K562 (cell line): ENCODE data around the gene TENT4B. TPM values are rescaled to one million over a fixed set of nuclear protein-coding genes. Genes with fewer than 3 reads are reported as not detected.
A peak's percentile ranks its signal among the peaks of the same experiment; 100 is the strongest.

ENCODE experiments used
- ATAC-seq: fragments of 200-7000 bp; cut with Tn5 transposase; 3 replicates; pipeline ENCODE4 v1.9.1; 2020; ENCODE audit warnings: moderate library complexity
- BruUV-seq: library from RNA; stranded (reverse); fragments of 400-500 nt; replicated peaks from 2 replicates; lab custom pipeline; 2021; lab: Mats Ljungman, UMichigan
- CTCF ChIA-PET: fragments of 300-600 bp; formaldehyde crosslinking; extraction: SDS; loops from one replicate; lab custom pipeline; 2021; ENCODE audit warnings: low intra/inter-chr PET ratio; lab: Yijun Ruan, JAX
- POLR2A ChIA-PET: fragments of 300-600, 350-650 bp; sonication (Branson Sonifier 250); formaldehyde crosslinking; extraction: SDS; loops from one replicate; lab custom pipeline; 2021; ENCODE audit warnings: antibody characterized with exemption, inconsistent platforms; lab: Yijun Ruan, JAX
- DNase-seq, 4 experiments: peaks; one replicate each; pipeline versions ENCODE4 v3.0.0 to v3.0.0-alpha.2; 2011 to 2018; ENCODE audit warnings: low spot score in 3 of 4, mixed read lengths in 3 of 4; ENCODE audit errors: extremely low read depth in 1 of 4
- FAIRE-seq: peaks from 2 replicates; lab custom pipeline; 2011; peaks lifted over from hg19 to GRCh38; lab: Jason Lieb, UNC
- H2AFZ ChIP-seq: 2 replicates; pipeline ENCODE4 v1.6.0; 2011; ENCODE audit warnings: low read depth, low read length, control low read depth, inconsistent platforms
- H3K27ac ChIP-seq: fragments of 200-600 bp; 3 replicates; pipeline ENCODE4 v1.8.0; 2011; ENCODE audit warnings: low read depth, mild to moderate bottlenecking, control low read depth, inconsistent platforms, low read length, moderate library complexity, mixed read lengths; ENCODE audit errors: extremely low read depth
- H3K27me3 ChIP-seq, 2 experiments: fragments of 300-600 bp in 1 of 2; 2 replicates in 1 of 2; 3 replicates in 1 of 2; pipeline versions ENCODE4 v1.6.0 to v1.8.0; 2011; ENCODE audit warnings: inconsistent platforms in 2 of 2, low read length in 2 of 2, mild to moderate bottlenecking in 1 of 2, mixed read lengths in 1 of 2, moderate library complexity in 1 of 2; ENCODE audit not compliant: control insufficient read depth in 2 of 2, insufficient read depth in 2 of 2
- H3K36me3 ChIP-seq: fragments of 300-600 bp; 3 replicates; pipeline ENCODE4 v1.8.0; 2011; ENCODE audit warnings: mild to moderate bottlenecking, low read length, inconsistent platforms; ENCODE audit not compliant: control insufficient read depth, insufficient read depth
- H3K4me1 ChIP-seq, 2 experiments: fragments of 200-600 bp in 1 of 2; replicated peaks in 1 of 2; 2 replicates in 1 of 2; 3 replicates in 1 of 2; pipeline versions ENCODE4 v1.5.1 to v1.8.0; 2011; ENCODE audit warnings: inconsistent platforms in 2 of 2, low read length in 2 of 2, mild to moderate bottlenecking in 1 of 2, mixed read lengths in 1 of 2, moderate library complexity in 1 of 2; ENCODE audit not compliant: control insufficient read depth in 2 of 2, insufficient read depth in 2 of 2
- H3K4me2 ChIP-seq: 2 replicates; pipeline ENCODE4 v1.6.1; 2011; ENCODE audit warnings: low read length, control low read depth, inconsistent platforms, mixed read lengths; ENCODE audit not compliant: insufficient read depth
- H3K4me3 ChIP-seq: fragments of 200-600 bp; sonication (generic), shearing (Covaris generic); 2 replicates; pipeline ENCODE4 v1.5.1; 2016; ENCODE audit warnings: control low read depth, inconsistent platforms
- H3K79me2 ChIP-seq: fragments of 200-600 bp; 3 replicates; pipeline ENCODE4 v1.8.0; 2011; ENCODE audit warnings: low read length, inconsistent platforms; ENCODE audit not compliant: control insufficient read depth, insufficient read depth
- H3K9ac ChIP-seq, 2 experiments: 2 replicates each; pipeline versions ENCODE4 v1.6.0 to v1.6.1; 2011; ENCODE audit warnings: low read depth in 2 of 2, low read length in 2 of 2, control low read depth in 1 of 2, inconsistent platforms in 1 of 2, mild to moderate bottlenecking in 1 of 2, mixed read lengths in 1 of 2; ENCODE audit not compliant: insufficient read depth in 1 of 2
- H3K9me1 ChIP-seq: one replicate; pipeline ENCODE4 v1.6.0; 2011; ENCODE audit warnings: inconsistent platforms, mild to moderate bottlenecking, low read length, moderate library complexity; ENCODE audit not compliant: control insufficient read depth, insufficient read depth
- H3K9me3 ChIP-seq: replicated peaks from 2 replicates; pipeline ENCODE4 v1.5.1; 2011; ENCODE audit warnings: low read depth, low read length, inconsistent platforms; ENCODE audit not compliant: control insufficient read depth, insufficient read depth
- H4K20me1 ChIP-seq: replicated peaks from 2 replicates; pipeline ENCODE4 v1.6.1; 2011; ENCODE audit warnings: low read length, inconsistent platforms, mixed read lengths; ENCODE audit not compliant: control insufficient read depth, insufficient read depth
- BRCA1 ChIP-seq, 2 experiments: fragments of 450-650 bp in 1 of 2; sonication (generic) in 1 of 2; formaldehyde crosslinking in 1 of 2; IDR thresholded peaks; 2 replicates each; pipeline versions ENCODE4 v1.5.0 to v1.6.1; 2017 to 2020; ENCODE audit warnings: mild to moderate bottlenecking in 1 of 2, missing genetic modification reagents in 1 of 2
- DIDO1 ChIP-seq: fragments of 450-650 bp; IDR thresholded peaks from 2 replicates; pipeline ENCODE4 v1.6.1; 2016; ENCODE audit warnings: low read depth, missing biosample characterization, missing genetic modification characterization
- GTF2A2 ChIP-seq: IDR thresholded peaks from 2 replicates; pipeline ENCODE4 v1.6.1; 2016; ENCODE audit warnings: mild to moderate bottlenecking, missing genetic modification characterization, missing compliant biosample characterization
- HMBOX1 ChIP-seq: sonication (generic); IDR thresholded peaks from 2 replicates; pipeline ENCODE4 v1.6.1; 2016
- IRF2 ChIP-seq: sonication (generic); formaldehyde crosslinking; IDR thresholded peaks from 2 replicates; pipeline ENCODE4 v1.8.1; 2022; ENCODE audit warnings: mild to moderate bottlenecking, missing genetic modification reagents
- MLX ChIP-seq, 2 experiments: fragments of 450-650 bp in 1 of 2; sonication (generic) in 1 of 2; formaldehyde crosslinking; conservative IDR thresholded peaks; 2 replicates each; pipeline versions ENCODE4 v1.4.0 to v1.8.1; 2020 to 2022; ENCODE audit warnings: mild to moderate bottlenecking in 1 of 2, missing genetic modification reagents in 1 of 2
- NONO ChIP-seq, 2 experiments: fragments of 200-400 bp in 1 of 2; fragments of 450-650 bp in 1 of 2; formaldehyde crosslinking in 1 of 2; IDR thresholded peaks; 2 replicates each; pipeline ENCODE4 v1.6.1; 2017; ENCODE audit warnings: low read depth in 2 of 2, mild to moderate bottlenecking in 2 of 2, moderate library complexity in 2 of 2, low read length in 1 of 2
- PURB ChIP-seq: sonication (generic); formaldehyde crosslinking; IDR thresholded peaks from 2 replicates; pipeline ENCODE4 v1.9.0; 2021; ENCODE audit warnings: low read depth, mild to moderate bottlenecking, missing genetic modification reagents
- RBM25 ChIP-seq: fragments of 200-400 bp; formaldehyde crosslinking; IDR thresholded peaks from 2 replicates; pipeline ENCODE4 v1.6.1; 2018; ENCODE audit warnings: low read length, low read depth, moderate library complexity; ENCODE audit not compliant: severe bottlenecking
- SAFB ChIP-seq: fragments of 200-400 bp; formaldehyde crosslinking; IDR thresholded peaks from 2 replicates; pipeline ENCODE4 v1.6.1; 2017; ENCODE audit warnings: low read depth, low read length, borderline replicate concordance
- ZEB2 ChIP-seq: fragments of 450-650 bp; IDR thresholded peaks from 2 replicates; pipeline ENCODE4 v1.6.1; 2016
- ZNF717 ChIP-seq: fragments of 250-450 bp; sonication (Bioruptor Pico); IDR thresholded peaks from 2 replicates; pipeline ENCODE4 v1.5.0; 2021
- WGBS: fragments of 100-300 bp; shearing (Covaris generic); methylation state at CpG from one replicate; pipeline ENCODE4 v1.1.6; 2016; ENCODE audit warnings: low coverage, mixed read lengths; ENCODE audit not compliant: insufficient coverage; ENCODE audit errors: missing lambda C conversion rate; 5-methylcytosine and 5-hydroxymethylcytosine counted together
- in situ Hi-C: fragments of 300-500 bp; cut with MboI; formaldehyde crosslinking; loops from 4 replicates; pipeline ENCODE4 v1.15.0; 2018; ENCODE audit warnings: inconsistent platforms, mixed read lengths
- intact Hi-C: fragments of 100-400 bp; cut with micrococcal nuclease; formaldehyde crosslinking; loops from 2 replicates; pipeline ENCODE4 v1.14.2; 2022
- polyA plus RNA-seq, 8 experiments: library from polyadenylated mRNA; depleted of rRNA in 4 of 8; stranded (reverse) in 5 of 8; unstranded in 3 of 8; fragments of >200 nt; fragmentation: Nextera tagmentation in 2 of 8; fragmentation: Illumina TruSeq in 1 of 8; extraction: Ambion mirVana in 2 of 8; extraction: Trizol in 1 of 8; gene quantifications; 2 replicates each; pipeline versions ENCODE4 v1.2.1 to v1.2.3, GENCODE V29; 2011 to 2014; ENCODE audit warnings: inconsistent platforms in 1 of 8, missing spikeins in 1 of 8
- total RNA-seq, 7 experiments: library from RNA; depleted of rRNA in 6 of 7; stranded (reverse); fragments of >200 nt in 6 of 7; fragmentation: Illumina TruSeq in 2 of 7; extraction: Trizol in 2 of 7; gene quantifications; 2 replicates each; pipeline versions ENCODE4 v1.2.1 to v1.2.3, GENCODE V29; 2011 to 2021; ENCODE audit warnings: low replicate concordance in 1 of 7
- TF ChIP-seq, protein P1 (sequence below): fragments of 450-650 bp; IDR thresholded peaks from 2 replicates; pipeline ENCODE4 v1.6.1; 2016; ENCODE audit warnings: low read depth

Gene TENT4B
- total and polyA plus RNA-seq, 9 of the 15 experiments (the other 6 are each of a cell fraction or from before 2014, with no cell fraction given), result 5.2 to 8.4 (median 7.0) TPM

DNA sequence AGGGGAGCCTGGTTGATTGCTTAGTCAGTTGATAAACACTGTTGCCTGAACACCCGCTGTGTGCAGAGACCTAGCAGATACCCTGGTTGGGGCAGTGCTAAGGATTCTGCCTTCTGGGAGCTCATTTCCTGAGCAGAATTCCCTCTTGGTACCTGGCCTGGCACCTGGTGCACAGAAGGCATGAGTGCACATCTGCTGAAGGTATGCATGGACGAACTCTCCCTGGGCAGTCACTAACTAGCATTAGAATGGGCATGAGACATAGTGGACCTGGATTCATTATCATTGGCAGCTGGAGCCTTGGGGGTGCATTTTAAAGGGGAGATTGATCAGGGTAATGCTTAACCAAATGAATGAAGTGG lies 126.4 kb downstream of the TENT4B start (continued):
- TF ChIP-seq MLX (CRISPR knock-in tag; conservative IDR thresholded peaks at IDR 0.05) (no peak), SAFB (no peak), GTF2A2 (tag) (no peak), BRCA1 (IDR thresholded peaks at IDR 0.05) (no peak), BRCA1 (CRISPR knock-in tag; IDR thresholded peaks at IDR 0.05) (no peak), PURB (CRISPR knock-in tag) (no peak), DIDO1 (tag) (no peak), IRF2 (no peak), ZNF717 (no peak), HMBOX1 (no peak)

GRCh38 chr16:50280932-50281331 lies 127.8 kb downstream of the TENT4B start:
- no peak for ATAC-seq
- no peak overlapping the region for H2AFZ ChIP-seq
- in situ Hi-C loops, result no loop called here
- no peaks in the 10 kb centered on the region for H3K27me3 ChIP-seq
- peaks cover 43 to 51% of the 10 kb centered on the region in 2 experiments for H3K4me1 ChIP-seq
- DNase-seq, result no peak
- no peak overlapping the region for H3K27ac ChIP-seq
- intact Hi-C loops, result no loop called here
- 89% methylated on average over 2 of the region's 5 CpGs for WGBS
- FAIRE-seq, result no peak
- no peaks in the 10 kb centered on the region; the same call in 1 of the 2 replicates for H3K9me3 ChIP-seq
- no peak overlapping the region; the same call in 1 of the 2 replicates for H3K4me2 ChIP-seq
- no TSS peak for BruUV-seq
- peaks cover 98% of the 10 kb centered on the region for H3K79me2 ChIP-seq
- peaks cover 34% of the 10 kb centered on the region for H4K20me1 ChIP-seq
- ChIA-PET CTCF (no interaction called here), POLR2A (interaction anchor here (1.2 to 3.8 kb wide), 2 partner anchors 12 to 256 kb away, joined by 3 to 13 read pairs; partner anchors contain the start of gene CNEP1R1)
- peaks cover 50% of the 10 kb centered on the region for H3K36me3 ChIP-seq
- H3K9me1 ChIP-seq, result peaks cover 12% of the 10 kb centered on the region
- peak overlapping the region in 1 of 2 experiments; percentile 84; a peak in 1 of 4 replicates for H3K9ac ChIP-seq
- no peak overlapping the region for H3K4me3 ChIP-seq
- TF ChIP-seq NONO (IDR thresholded peaks at IDR 0.05; ENCODE audit: low read depth in 2 of 2, low read length in 1 of 2) (no peak), ZEB2 (peak; percentile 34; the same call in 1 of the 2 replicates), RBM25 (peak; percentile 31)
- TF ChIP-seq, protein P1, sequence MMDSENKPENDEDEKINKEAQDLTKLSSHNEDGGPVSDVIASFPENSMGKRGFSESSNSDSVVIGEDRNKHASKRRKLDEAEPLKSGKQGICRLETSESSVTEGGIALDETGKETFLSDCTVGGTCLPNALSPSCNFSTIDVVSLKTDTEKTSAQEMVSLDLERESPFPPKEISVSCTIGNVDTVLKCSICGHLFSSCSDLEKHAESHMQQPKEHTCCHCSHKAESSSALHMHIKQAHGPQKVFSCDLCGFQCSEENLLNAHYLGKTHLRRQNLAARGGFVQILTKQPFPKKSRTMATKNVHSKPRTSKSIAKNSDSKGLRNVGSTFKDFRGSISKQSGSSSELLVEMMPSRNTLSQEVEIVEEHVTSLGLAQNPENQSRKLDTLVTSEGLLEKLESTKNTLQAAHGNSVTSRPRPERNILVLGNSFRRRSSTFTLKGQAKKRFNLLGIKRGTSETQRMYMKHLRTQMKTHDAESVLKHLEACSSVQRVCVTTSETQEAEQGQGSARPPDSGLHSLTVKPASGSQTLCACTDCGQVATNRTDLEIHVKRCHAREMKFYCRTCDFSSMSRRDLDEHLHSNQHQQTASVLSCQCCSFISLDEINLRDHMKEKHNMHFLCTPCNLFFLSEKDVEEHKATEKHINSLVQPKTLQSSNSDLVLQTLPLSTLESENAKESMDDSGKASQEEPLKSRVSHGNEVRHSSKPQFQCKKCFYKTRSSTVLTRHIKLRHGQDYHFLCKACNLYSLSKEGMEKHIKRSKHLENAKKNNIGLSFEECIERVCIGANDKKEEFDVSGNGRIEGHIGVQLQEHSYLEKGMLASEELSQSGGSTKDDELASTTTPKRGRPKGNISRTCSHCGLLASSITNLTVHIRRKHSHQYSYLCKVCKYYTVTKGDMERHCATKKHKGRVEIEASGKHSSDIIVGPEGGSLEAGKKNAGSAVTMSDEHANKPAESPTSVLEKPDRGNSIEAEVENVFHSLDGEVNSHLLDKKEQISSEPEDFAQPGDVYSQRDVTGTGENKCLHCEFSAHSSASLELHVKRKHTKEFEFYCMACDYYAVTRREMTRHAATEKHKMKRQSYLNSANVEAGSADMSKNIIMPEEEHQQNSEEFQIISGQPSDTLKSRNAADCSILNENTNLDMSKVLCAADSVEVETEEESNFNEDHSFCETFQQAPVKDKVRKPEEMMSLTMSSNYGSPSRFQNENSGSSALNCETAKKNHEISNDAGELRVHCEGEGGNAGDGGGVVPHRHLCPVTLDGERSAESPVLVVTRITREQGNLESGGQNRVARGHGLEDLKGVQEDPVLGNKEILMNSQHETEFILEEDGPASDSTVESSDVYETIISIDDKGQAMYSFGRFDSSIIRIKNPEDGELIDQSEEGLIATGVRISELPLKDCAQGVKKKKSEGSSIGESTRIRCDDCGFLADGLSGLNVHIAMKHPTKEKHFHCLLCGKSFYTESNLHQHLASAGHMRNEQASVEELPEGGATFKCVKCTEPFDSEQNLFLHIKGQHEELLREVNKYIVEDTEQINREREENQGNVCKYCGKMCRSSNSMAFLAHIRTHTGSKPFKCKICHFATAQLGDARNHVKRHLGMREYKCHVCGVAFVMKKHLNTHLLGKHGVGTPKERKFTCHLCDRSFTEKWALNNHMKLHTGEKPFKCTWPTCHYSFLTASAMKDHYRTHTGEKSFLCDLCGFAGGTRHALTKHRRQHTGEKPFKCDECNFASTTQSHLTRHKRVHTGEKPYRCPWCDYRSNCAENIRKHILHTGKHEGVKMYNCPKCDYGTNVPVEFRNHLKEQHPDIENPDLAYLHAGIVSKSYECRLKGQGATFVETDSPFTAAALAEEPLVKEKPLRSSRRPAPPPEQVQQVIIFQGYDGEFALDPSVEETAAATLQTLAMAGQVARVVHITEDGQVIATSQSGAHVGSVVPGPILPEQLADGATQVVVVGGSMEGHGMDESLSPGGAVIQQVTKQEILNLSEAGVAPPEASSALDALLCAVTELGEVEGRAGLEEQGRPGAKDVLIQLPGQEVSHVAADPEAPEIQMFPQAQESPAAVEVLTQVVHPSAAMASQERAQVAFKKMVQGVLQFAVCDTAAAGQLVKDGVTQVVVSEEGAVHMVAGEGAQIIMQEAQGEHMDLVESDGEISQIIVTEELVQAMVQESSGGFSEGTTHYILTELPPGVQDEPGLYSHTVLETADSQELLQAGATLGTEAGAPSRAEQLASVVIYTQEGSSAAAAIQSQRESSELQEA, result no peak
